ENCODE measurements around the gene KDM1B.

KDM1B gene

GRCh38 chr6:18269717-18270116 lies 114.5 kb downstream of the KDM1B start:
- H3K9ac ChIP-seq, result no peak overlapping the region
- H4K20me1 ChIP-seq, result no peaks in the 10 kb centered on the region
- no peak overlapping the region for H3K27ac ChIP-seq
- no peak for TF ChIP-seq Cebpa-rat (IDR thresholded peaks at IDR 0.05)
- peaks cover 0 to 5% (median 0%) of the 10 kb centered on the region in 11 experiments; a peak in 2 of 22 replicates for H3K36me3 ChIP-seq
- peaks cover 12 to 21% (median 18%) of the 10 kb centered on the region in 11 experiments for H3K9me3 ChIP-seq (replicated peaks in 1 of 11)
- H3K27me3 ChIP-seq, result no peaks in the 10 kb centered on the region
- no peak overlapping the region for H3K4me3 ChIP-seq
- H3K4me1 ChIP-seq, result peaks cover 14 to 35% (median 25%) of the 10 kb centered on the region in 10 experiments
- H3K4me2 ChIP-seq, result peak overlapping the region; percentile 24 to 70 (median 50); a peak in 21 of 22 replicates

- no peak for TF ChIP-seq Cebpa-rat (IDR thresholded peaks at IDR 0.05)
- H3K36me3 ChIP-seq, result peaks cover 0 to 5% (median 0%) of the 10 kb centered on the region in 11 experiments; a peak in 2 of 22 replicates
- H3K4me1 ChIP-seq, result peaks cover 11 to 31% (median 21%) of the 10 kb centered on the region in 10 experiments
Observed at GRCh38 chr6:18270216-18270615, 115.0 kb downstream of the KDM1B start.

More at GRCh38 chr6:18270216-18270615, 115.0 kb downstream of the KDM1B start:
- Histone ChIP-seq H3K4me3 (no peak overlapping the region), H3K27ac (no peak overlapping the region), H3K27me3 (peaks cover 0 to under 1% (median 0%) of the 10 kb centered on the region in 11 experiments; a peak in 2 of 22 replicates), H3K9me3 (replicated peaks in 1 of 11) (peaks cover 12 to 21% (median 18%) of the 10 kb centered on the region in 11 experiments), H4K20me1 (no peaks in the 10 kb centered on the region), H3K9ac (no peak overlapping the region), H3K4me2 (peak overlapping the region in 4 of 11 experiments; percentile 50 to 70 (median 62); a peak in 6 of 22 replicates)
